SKM-1 (cell line): ENCODE data around the gene HIGD1B.

Experiments
- DNase-seq: peaks from one replicate; lab custom pipeline; 2025; ENCODE audit not compliant: unreplicated experiment; lab: John Stamatoyannopoulos, UW

HIGD1B gene

DNA sequence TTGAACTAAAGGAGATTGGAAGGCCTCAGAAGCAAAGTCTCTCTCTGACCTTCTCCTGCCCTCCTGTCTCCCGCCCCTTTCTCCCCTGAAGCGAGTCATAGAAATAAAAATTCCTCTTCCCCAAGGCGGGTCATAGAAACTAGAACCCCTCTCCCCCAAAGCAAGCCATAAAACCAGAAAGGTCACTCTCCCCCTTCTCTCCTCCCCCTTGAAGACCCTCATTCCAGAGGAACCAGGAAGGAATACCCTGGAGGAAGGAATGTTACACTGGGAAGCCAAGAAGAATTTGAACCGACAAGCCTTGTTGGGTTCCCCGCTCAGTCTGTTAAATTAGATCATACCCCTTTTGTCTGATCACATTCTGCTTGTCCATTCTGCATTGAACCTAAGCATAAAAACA lies 14.9 kb upstream of the HIGD1B start:
- no peak for DNase-seq

DNA sequence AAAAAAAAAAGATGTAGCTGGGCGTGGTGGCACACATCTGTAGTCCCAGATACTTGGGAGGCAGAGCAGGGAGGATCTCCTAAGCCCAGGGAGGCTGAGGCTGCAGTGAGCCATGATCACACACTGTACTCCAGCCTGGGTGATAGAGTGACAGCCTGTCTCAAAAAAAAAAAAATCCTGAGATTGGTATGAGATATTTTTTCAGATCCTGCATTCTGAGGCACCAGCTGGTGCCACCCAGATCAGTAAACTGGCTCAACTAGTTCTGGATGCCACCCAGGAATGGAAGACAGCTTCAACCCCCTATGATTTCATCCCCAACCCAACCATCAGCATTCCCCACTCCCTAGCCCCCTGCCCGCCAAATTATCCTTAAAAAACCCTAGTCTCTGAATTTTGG lies 10.5 kb upstream of the HIGD1B start:
- no peak for DNase-seq

DNA sequence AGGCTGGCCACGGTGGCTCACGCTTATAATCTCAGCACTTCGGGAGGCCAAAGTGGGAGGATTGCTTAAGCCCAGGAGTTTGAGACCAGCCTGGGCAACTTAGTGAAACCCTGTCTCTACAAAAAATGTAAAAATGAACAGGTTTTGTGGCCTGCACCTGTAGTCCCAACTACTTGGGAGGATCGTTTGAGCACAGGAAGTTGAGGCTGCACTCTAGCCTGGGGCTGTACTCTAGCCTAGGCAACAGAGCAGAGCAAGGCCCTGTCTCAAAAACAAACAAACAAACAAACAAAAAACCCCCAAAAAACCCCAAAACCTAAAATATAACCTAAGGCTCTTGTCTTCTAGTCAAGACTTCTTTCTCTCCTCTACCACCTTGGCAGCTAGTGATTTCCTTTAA lies 7.4 kb upstream of the HIGD1B start:
- DNase-seq: no peak

- DNase-seq: no peak
Observed at GRCh38 chr17:44840936-44841335, 6.7 kb upstream of the HIGD1B start.

- DNase-seq: no peak
Observed at GRCh38 chr17:44842748-44843147, 4.9 kb upstream of the HIGD1B start.

- no peak for DNase-seq
Observed at GRCh38 chr17:44844390-44844830, 3.3 kb upstream of the HIGD1B start.

DNA sequence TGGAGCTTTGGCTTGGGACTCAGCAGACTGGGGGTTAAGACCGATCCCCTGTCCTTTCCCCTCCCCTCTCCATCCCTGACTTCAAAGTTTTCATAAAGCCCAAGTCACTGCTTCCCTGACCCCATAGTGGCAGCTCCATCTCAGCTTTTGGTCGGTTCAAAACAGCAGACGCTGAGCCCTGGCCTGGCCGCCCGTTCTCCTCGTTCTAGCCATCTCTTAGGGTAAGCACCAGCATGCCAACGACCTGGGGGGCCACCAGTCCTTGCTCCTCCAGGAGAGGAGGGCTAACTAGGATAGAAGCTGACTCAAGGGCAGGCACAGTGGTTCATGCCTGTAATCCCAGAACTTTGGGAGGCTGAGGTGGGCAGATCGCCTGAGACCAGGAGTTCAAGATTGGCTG lies 1.5 kb upstream of the HIGD1B start:
- DNase-seq: no peak

DNA sequence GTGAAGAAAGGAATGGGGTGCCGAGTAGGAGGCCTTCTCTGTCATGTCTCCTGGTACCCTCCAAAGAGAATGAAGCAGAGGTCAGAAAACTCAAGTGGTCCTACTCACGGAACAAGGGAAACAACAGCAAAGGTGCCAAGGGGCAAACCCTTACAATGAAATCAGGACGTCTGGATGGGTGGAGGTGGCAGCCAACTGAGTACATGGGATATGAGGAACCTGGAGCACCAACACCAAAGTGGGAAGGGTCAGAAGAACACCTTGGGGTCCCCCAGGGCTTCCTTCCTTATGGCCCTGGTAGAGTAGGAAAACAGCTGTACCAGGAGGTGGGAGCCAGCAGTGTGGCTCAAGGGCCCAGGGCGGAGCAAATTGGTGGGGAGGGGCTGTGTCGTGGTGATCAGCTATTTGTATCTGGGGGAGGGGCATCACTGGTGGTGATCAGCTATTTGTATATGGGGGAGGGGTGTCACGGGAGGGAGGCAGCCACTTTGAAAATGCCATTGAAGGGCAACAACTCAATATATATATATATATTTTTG lies 643 bp downstream of the HIGD1B start:
- no peak for DNase-seq

- no peak for DNase-seq
Observed at GRCh38 chr17:44848961-44849489, 1.3 kb downstream of the HIGD1B start.

- DNase-seq: no peak
Observed at GRCh38 chr17:44850025-44850424, 2.3 kb downstream of the HIGD1B start.

DNA sequence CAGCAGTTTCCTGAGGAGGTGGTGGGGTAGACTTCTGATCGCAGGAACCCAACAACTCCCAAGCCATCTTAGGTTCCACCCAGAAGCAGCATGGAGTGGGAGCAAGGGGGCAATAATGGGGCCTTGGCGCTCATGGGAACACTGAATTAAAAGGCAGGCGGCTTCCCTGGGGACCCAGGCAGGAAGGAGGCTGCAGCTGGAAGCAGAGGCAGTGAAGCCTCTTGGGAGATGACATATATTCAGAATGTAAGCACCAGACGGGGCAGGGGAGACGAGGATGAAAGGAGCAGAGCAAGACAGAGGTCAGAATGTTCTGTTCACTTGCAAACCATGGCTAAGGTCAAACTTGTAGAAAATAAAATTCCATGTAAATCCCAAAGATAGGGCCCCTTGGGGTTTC lies 2.9 kb downstream of the HIGD1B start:
- no peak for DNase-seq

GRCh38 chr17:44854192-44854591 lies 6.5 kb downstream of the HIGD1B start:
- no peak for DNase-seq

- no peak for DNase-seq
Observed at GRCh38 chr17:44859701-44860100, 12.0 kb downstream of the HIGD1B start.

DNA sequence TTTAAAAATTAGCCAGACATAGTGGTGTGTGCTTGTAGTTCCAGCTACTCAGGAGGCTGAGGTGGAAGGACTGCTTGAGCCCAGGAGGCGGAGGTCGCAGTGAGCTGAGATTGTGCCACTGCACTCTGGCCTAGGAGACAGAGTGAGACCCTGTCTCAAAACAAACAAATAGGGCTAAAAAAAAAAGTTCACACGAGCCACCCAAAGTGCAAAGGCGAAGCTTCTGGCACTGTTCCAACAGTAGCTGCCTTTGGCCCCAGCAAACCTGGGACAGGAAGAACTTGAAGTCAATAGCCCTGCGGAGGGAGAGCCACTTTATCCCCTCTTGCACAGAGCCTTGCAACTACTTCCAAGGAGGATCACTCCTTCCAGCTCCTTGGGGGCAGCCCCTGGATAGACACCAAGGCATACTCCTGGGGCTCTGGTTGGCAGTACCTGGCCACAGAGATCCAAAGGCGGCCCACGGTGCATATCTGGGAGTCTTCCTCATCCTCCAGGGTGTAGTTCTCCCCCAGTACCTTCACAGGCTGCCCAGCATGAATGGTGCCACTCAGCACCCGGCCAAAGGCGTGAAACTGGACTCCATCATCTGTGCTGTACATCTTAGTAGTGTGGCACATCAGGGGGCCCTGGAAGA lies 14.7 kb downstream of the HIGD1B start:
- no peak for DNase-seq

DNA sequence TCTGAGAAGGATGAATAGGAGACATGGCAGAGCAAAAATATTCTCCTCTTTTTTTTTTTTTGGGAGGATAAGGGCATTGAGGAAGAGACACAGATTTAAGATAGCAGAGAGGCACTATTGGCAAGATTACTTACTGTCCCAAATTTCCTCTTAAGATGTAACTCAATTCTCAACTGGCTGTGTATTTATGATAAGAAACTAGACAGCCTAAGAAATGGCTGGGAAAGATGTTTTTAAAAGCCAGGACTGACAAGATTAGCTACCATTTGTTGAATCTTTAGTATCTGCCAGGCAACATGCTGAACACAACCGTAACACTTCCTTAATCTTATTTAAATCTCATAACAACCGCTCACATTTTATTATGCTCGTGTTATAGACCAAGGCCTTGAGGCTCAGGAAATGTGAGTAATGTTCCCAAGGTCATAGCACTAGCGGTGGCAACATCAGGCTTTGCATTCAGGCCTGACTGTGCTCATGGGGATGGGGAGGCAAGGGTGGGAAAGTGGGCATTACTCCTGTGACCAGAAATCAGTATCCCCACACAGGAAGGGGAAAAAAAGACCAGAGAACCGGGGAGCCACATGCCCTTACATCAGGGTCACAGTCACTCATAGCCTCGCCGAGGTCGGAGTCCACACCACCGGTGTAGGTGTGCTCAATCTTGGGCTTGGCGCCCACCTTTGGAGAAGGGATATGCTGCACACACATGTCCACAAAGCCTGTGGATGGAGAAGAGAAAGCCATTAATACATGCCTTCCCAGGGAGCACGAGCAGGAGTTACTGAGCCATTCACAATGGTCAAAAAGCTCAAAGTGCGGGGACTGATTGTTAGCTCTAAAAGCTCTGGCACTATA lies 15.6 kb downstream of the HIGD1B start:
- DNase-seq: no peak

DNA sequence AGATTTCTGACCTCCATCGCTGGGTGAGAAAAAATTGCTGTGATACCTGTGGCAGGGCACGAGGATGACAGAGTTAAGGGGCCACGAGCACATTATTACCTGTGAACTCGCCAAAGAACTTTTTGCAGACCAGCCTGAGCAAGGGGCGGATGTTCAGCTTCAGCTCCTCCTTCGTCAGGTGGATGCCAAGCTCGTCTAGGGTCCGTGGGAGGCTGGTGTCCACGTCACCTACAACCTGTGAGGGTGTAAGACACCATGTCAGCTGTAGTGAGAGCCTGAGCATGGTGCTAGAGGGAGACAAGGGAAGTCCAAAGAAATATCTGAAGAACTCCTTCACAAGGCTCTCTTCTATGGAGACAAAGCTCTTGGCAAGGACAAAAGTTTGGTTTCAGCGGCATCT lies 17.1 kb downstream of the HIGD1B start:
- no peak for DNase-seq

DNA sequence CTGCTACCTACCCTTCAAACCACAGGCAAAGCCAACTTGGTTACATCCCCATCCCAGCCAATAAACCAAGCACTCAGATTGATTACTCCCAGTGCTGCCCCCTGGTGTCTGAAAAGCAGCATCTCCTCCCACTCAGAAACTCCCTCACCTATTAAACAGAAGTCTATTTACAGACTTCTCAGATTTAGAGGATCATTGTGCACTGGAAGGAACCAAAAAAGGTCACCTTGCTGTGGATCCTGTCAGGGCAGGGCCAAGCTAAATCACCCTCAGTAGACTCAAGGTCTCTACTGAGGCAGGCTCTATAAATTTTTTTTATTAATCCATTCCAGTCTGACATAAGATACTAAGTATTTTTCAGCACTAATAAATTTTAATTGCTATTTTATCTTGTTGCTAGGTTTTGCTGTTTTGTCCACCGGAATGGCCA lies 17.6 kb downstream of the HIGD1B start:
- peak; percentile 44 for DNase-seq

GRCh38 chr17:44865931-44866330 lies 18.2 kb downstream of the HIGD1B start:
- no peak for DNase-seq

- DNase-seq: no peak
Observed at GRCh38 chr17:44867841-44868240, 20.2 kb downstream of the HIGD1B start.

DNA sequence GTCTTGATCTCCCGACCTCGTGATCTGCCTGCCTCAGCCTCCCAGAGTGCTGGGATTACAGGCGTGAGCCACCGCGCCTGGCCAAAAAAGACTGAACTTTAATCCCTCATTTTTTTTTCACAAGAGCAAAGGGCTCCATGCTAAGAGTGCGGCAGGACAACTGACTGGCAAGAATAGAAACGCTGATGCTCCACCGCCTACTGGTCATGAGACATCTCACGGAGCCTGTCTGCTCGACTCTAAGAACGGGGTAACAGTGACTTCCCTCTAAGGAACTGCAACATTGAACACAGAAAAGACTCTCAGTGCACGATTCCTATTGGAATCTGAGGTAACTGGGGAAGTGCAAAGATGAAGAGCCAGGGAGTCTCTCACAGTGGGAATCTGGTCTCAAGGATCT lies 23.9 kb downstream of the HIGD1B start:
- no peak for DNase-seq

DNA sequence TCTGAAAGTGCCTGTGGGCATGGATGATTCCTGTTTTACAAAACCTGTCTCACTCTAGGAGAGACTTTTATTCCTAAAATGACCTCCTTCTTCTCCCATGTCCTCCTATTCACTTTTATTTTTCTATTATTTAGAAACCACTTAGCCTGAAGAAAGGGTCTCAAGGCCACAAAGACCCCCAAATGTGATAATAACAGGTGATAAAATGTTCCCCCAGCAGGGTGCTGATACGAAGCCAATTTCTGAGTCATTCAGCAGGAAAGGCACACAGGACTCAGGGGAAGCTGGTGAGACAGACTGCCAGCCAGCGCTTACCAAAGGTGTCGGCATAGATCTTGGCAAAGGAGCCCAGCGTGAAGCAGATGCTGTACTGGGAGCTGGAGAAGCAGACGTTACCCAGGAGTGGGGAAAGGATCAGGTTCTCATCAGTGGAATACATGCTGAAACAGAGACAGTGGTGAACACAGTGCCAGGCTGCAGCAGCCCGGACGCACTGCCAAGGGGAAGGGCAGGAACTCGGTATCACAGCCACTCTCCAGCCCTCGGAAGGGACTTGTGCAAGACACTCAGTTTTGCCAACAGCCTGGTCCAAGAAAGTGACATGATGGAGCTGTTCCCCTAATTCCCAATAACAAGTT lies 24.6 kb downstream of the HIGD1B start:
- no peak for DNase-seq

DNA sequence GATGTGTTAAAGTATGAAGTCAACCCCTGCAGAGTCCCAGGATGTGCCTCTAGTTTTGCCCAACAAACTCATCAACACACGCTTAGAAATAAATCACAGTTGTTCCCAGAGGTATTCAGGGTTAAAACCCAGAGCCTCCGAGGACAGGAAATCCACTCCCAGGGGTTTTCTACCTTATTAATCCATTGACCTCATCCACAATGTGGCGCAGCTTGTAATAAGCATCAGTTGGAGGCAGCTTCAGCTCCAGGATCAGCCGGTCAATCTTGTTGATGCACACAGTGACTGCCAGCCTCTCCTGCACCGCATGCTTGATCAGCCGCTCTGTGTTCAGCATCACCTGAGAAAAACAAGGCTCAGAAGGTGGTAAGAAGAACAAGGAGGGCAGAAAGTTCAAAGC lies 28.1 kb downstream of the HIGD1B start:
- DNase-seq: no peak
